ENCODE results near the gene LATS1.

Gene LATS1

GRCh38 chr6:149725785-149726184, 7.9 kb upstream of the LATS1 start:
- H3K4me3 ChIP-seq (ENCODE audit: low read depth in 1 of 2, low read length in 2 of 2) = no peak overlapping the region
- H3K27me3 ChIP-seq (ENCODE audit: insufficient read depth, low read length, poor library complexity) = no peaks in the 10 kb centered on the region
- H3K4me2 ChIP-seq (ENCODE audit: insufficient read depth, low read length) = no peak overlapping the region
- no peaks in the 10 kb centered on the region for H3K79me2 ChIP-seq (ENCODE audit: insufficient read depth, low read length)
- no peaks in the 10 kb centered on the region for H3K9me3 ChIP-seq (ENCODE audit: insufficient read depth, low read length, severe bottlenecking)
- H3K9ac ChIP-seq (ENCODE audit: low read depth, low read length) = no peak overlapping the region
- no peak overlapping the region for H3K27ac ChIP-seq (ENCODE audit: low read length)
- DNase-seq (no peak), ATAC-seq (ENCODE audit: insufficient read depth, low read depth) (no peak)
- no peak overlapping the region for H2AFZ ChIP-seq (ENCODE audit: low read depth, low read length)
- peaks cover 79% of the 10 kb centered on the region for H3K36me3 ChIP-seq (ENCODE audit: insufficient read depth, low read length)
- H4K20me1 ChIP-seq (ENCODE audit: insufficient read depth, low read length) = no peaks in the 10 kb centered on the region
- no peaks in the 10 kb centered on the region for H3K4me1 ChIP-seq (ENCODE audit: insufficient read depth, low read length)
- TF ChIP-seq EZH2 (IDR thresholded peaks at IDR 0.05; ENCODE audit: borderline replicate concordance, low read depth, low read length, severe bottlenecking) = no peak
- TF ChIP-seq, protein P1, sequence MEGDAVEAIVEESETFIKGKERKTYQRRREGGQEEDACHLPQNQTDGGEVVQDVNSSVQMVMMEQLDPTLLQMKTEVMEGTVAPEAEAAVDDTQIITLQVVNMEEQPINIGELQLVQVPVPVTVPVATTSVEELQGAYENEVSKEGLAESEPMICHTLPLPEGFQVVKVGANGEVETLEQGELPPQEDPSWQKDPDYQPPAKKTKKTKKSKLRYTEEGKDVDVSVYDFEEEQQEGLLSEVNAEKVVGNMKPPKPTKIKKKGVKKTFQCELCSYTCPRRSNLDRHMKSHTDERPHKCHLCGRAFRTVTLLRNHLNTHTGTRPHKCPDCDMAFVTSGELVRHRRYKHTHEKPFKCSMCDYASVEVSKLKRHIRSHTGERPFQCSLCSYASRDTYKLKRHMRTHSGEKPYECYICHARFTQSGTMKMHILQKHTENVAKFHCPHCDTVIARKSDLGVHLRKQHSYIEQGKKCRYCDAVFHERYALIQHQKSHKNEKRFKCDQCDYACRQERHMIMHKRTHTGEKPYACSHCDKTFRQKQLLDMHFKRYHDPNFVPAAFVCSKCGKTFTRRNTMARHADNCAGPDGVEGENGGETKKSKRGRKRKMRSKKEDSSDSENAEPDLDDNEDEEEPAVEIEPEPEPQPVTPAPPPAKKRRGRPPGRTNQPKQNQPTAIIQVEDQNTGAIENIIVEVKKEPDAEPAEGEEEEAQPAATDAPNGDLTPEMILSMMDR (IDR thresholded peaks at IDR 0.05; ENCODE audit: borderline replicate concordance, extremely low read depth, low read length, poor library complexity, severe bottlenecking) = no peak

DNA sequence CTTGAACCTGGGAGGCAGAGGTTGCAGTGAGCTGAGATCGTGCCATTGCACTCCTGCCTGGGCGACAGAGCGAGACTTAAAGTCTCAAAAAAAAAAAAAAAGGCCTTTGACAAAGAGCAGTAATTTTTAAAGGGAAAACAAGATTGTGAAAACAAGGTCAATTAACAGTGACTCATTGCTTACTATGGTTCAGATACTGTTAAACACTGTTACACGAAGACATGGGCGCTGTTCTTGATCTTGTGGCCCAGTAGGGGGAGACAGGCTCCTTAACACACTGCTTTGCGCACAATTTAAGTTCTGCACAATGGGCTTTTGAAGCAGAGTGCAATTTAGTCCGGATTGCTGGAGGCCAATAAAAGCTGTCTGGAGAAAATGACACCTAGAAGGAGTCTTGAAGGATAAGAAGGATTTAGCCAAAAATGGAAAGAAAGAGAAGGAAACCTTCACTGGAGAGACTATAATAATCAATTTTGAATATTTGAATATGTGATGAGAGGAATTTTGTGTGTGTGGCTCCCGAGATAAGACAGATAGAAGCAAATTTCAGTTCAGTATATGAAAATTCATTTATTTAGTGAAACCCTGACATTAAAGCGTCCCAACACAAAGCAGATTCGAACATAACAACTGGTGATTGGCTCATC, 6.0 kb upstream of the LATS1 start:
- peak; percentile 92 for ATAC-seq (ENCODE audit: insufficient read depth, low read depth)
- Histone ChIP-seq H3K4me3 (ENCODE audit: low read depth in 1 of 2, low read length in 2 of 2) (no peak overlapping the region), H3K27ac (ENCODE audit: low read length) (no peak overlapping the region), H3K27me3 (ENCODE audit: insufficient read depth, low read length, poor library complexity) (no peaks in the 10 kb centered on the region), H3K9me3 (ENCODE audit: insufficient read depth, low read length, severe bottlenecking) (no peaks in the 10 kb centered on the region), H4K20me1 (ENCODE audit: insufficient read depth, low read length) (no peaks in the 10 kb centered on the region), H3K4me2 (ENCODE audit: insufficient read depth, low read length) (no peak overlapping the region), H3K9ac (ENCODE audit: low read depth, low read length) (no peak overlapping the region), H3K79me2 (ENCODE audit: insufficient read depth, low read length) (no peaks in the 10 kb centered on the region), H3K36me3 (ENCODE audit: insufficient read depth, low read length) (peaks cover 60% of the 10 kb centered on the region), H3K4me1 (ENCODE audit: insufficient read depth, low read length) (peaks cover 1% of the 10 kb centered on the region), H2AFZ (ENCODE audit: low read depth, low read length) (no peak overlapping the region)
- TF ChIP-seq EZH2 (IDR thresholded peaks at IDR 0.05; ENCODE audit: borderline replicate concordance, low read depth, low read length, severe bottlenecking) = no peak
- TF ChIP-seq, protein P1 (IDR thresholded peaks at IDR 0.05; ENCODE audit: borderline replicate concordance, extremely low read depth, low read length, poor library complexity, severe bottlenecking) = peak; percentile 76
- DNase-seq = peak; percentile 50

GRCh38 chr6:149723262-149723661, 5.4 kb upstream of the LATS1 start:
- ATAC-seq (ENCODE audit: insufficient read depth, low read depth) (no peak), DNase-seq (no peak)
- H3K27ac ChIP-seq (ENCODE audit: low read length) = no peak overlapping the region
- H3K36me3 ChIP-seq (ENCODE audit: insufficient read depth, low read length) = peaks cover 54% of the 10 kb centered on the region
- no peak for TF ChIP-seq EZH2 (IDR thresholded peaks at IDR 0.05; ENCODE audit: borderline replicate concordance, low read depth, low read length, severe bottlenecking)
- TF ChIP-seq, protein P1 (IDR thresholded peaks at IDR 0.05; ENCODE audit: borderline replicate concordance, extremely low read depth, low read length, poor library complexity, severe bottlenecking) = no peak
- no peaks in the 10 kb centered on the region for H3K9me3 ChIP-seq (ENCODE audit: insufficient read depth, low read length, severe bottlenecking)
- H4K20me1 ChIP-seq (ENCODE audit: insufficient read depth, low read length) = no peaks in the 10 kb centered on the region
- H3K9ac ChIP-seq (ENCODE audit: low read depth, low read length) = no peak overlapping the region
- H3K4me1 ChIP-seq (ENCODE audit: insufficient read depth, low read length) = peaks cover 8% of the 10 kb centered on the region
- no peak overlapping the region for H2AFZ ChIP-seq (ENCODE audit: low read depth, low read length)
- no peak overlapping the region for H3K4me3 ChIP-seq (ENCODE audit: low read depth in 1 of 2, low read length in 2 of 2)
- H3K79me2 ChIP-seq (ENCODE audit: insufficient read depth, low read length) = peaks cover 5% of the 10 kb centered on the region
- no peaks in the 10 kb centered on the region for H3K27me3 ChIP-seq (ENCODE audit: insufficient read depth, low read length, poor library complexity)
- H3K4me2 ChIP-seq (ENCODE audit: insufficient read depth, low read length) = no peak overlapping the region
